HEK293 (cell line): ENCODE results near the gene MCM7.

Source experiments
- BCL11A ChIP-seq: fragments of 450-650 bp; formaldehyde crosslinking; IDR thresholded peaks from 2 replicates; pipeline ENCODE4 v1.5.1; 2016; ENCODE audit warnings: low read depth, missing biosample characterization, missing genetic modification characterization
- GLI2 ChIP-seq: fragments of 450-650 bp; formaldehyde crosslinking; IDR thresholded peaks from 2 replicates; pipeline ENCODE4; 2017; ENCODE audit warnings: missing biosample characterization, missing genetic modification characterization, low read depth, borderline replicate concordance
- IKZF3 ChIP-seq: fragments of 450-650 bp; IDR thresholded peaks from 2 replicates; pipeline ENCODE4 v1.5.0; 2018; ENCODE audit warnings: missing biosample characterization, mild to moderate bottlenecking, missing genetic modification characterization, moderate library complexity
- PRDM2 ChIP-seq: fragments of 450-650 bp; formaldehyde crosslinking; IDR thresholded peaks from 2 replicates; pipeline ENCODE4 v1.5.1; 2016; ENCODE audit warnings: missing biosample characterization, missing genetic modification characterization, borderline replicate concordance
- SP2 ChIP-seq: fragments of 450-650 bp; formaldehyde crosslinking; IDR thresholded peaks from 2 replicates; pipeline ENCODE4 v1.5.1; 2016; ENCODE audit warnings: missing biosample characterization, missing genetic modification characterization
- ZBTB6 ChIP-seq: fragments of 450-650 bp; formaldehyde crosslinking; IDR thresholded peaks from 2 replicates; pipeline ENCODE4 v1.5.1; 2017; ENCODE audit warnings: missing biosample characterization, missing genetic modification characterization
- ZEB2 ChIP-seq: fragments of 450-650 bp; formaldehyde crosslinking; IDR thresholded peaks from 2 replicates; pipeline ENCODE4 v1.5.1; 2016; ENCODE audit warnings: missing biosample characterization, missing genetic modification characterization
- ZNF132 ChIP-seq: fragments of 450-650 bp; formaldehyde crosslinking; IDR thresholded peaks from 2 replicates; pipeline ENCODE4 v1.5.1; 2017; ENCODE audit warnings: missing biosample characterization, missing genetic modification characterization, borderline replicate concordance
- ZNF350 ChIP-seq: fragments of 450-650 bp; formaldehyde crosslinking; IDR thresholded peaks from 2 replicates; pipeline ENCODE4 v1.5.0; 2017; ENCODE audit warnings: missing biosample characterization, mild to moderate bottlenecking, missing genetic modification characterization
- ZNF362 ChIP-seq: fragments of 450-650 bp; formaldehyde crosslinking; IDR thresholded peaks from 2 replicates; pipeline ENCODE4 v1.5.1; 2016; ENCODE audit warnings: missing biosample characterization, missing genetic modification characterization
- ZNF510 ChIP-seq: fragments of 450-650 bp; formaldehyde crosslinking; IDR thresholded peaks from 2 replicates; pipeline ENCODE4 v1.5.1; 2018; ENCODE audit warnings: mild to moderate bottlenecking, missing genetic modification characterization, missing biosample characterization; ENCODE audit not compliant: insufficient replicate concordance
- ZNF521 ChIP-seq: fragments of 450-650 bp; formaldehyde crosslinking; IDR thresholded peaks from 2 replicates; pipeline ENCODE4 v1.5.1; 2017; ENCODE audit warnings: missing biosample characterization, mild to moderate bottlenecking, missing genetic modification characterization
- ZNF549 ChIP-seq: fragments of 450-650 bp; IDR thresholded peaks from 2 replicates; pipeline ENCODE4 v1.5.1; 2018; ENCODE audit warnings: missing biosample characterization, missing genetic modification characterization, mild to moderate bottlenecking, inconsistent platforms, moderate library complexity
- ZNF580 ChIP-seq: fragments of 450-650 bp; formaldehyde crosslinking; IDR thresholded peaks from 2 replicates; pipeline ENCODE4 v1.5.1; 2016; ENCODE audit warnings: missing biosample characterization, missing genetic modification characterization
- ZNF707 ChIP-seq: fragments of 450-650 bp; formaldehyde crosslinking; IDR thresholded peaks from 2 replicates; pipeline ENCODE4 v1.5.1; 2016; ENCODE audit warnings: missing biosample characterization, missing genetic modification characterization
- ZNF791 ChIP-seq: fragments of 450-650 bp; formaldehyde crosslinking; IDR thresholded peaks from 2 replicates; pipeline ENCODE4 v1.5.1; 2016; ENCODE audit warnings: missing biosample characterization, missing genetic modification characterization
- ZNF837 ChIP-seq: fragments of 450-650 bp; formaldehyde crosslinking; IDR thresholded peaks from 2 replicates; pipeline ENCODE4 v1.5.1; 2016; ENCODE audit warnings: missing biosample characterization, missing genetic modification characterization
- ZSCAN16 ChIP-seq: fragments of 450-650 bp; formaldehyde crosslinking; IDR thresholded peaks from 2 replicates; pipeline ENCODE4 v1.5.1; 2016; ENCODE audit warnings: missing biosample characterization, missing genetic modification characterization
- TF ChIP-seq, protein P1 (sequence below): fragments of 450-650 bp; formaldehyde crosslinking; IDR thresholded peaks from 2 replicates; pipeline ENCODE4 v1.5.1; 2016; ENCODE audit warnings: missing biosample characterization, missing genetic modification characterization
- TF ChIP-seq, protein P2 (sequence below): fragments of 450-650 bp; IDR thresholded peaks from 2 replicates; pipeline ENCODE4 v1.5.1; 2018; ENCODE audit warnings: missing biosample characterization, missing genetic modification characterization
- TF ChIP-seq, protein P3 (sequence below): fragments of 450-650 bp; formaldehyde crosslinking; IDR thresholded peaks from 2 replicates; pipeline ENCODE4 v1.5.1; 2016; ENCODE audit warnings: missing biosample characterization, missing genetic modification characterization
- TF ChIP-seq, protein P4 (sequence below): fragments of 450-650 bp; formaldehyde crosslinking; optimal IDR thresholded peaks from 2 replicates; pipeline ENCODE3; 2016; ENCODE audit warnings: missing biosample characterization, mild to moderate bottlenecking, missing genetic modification characterization

MCM7 gene

DNA sequence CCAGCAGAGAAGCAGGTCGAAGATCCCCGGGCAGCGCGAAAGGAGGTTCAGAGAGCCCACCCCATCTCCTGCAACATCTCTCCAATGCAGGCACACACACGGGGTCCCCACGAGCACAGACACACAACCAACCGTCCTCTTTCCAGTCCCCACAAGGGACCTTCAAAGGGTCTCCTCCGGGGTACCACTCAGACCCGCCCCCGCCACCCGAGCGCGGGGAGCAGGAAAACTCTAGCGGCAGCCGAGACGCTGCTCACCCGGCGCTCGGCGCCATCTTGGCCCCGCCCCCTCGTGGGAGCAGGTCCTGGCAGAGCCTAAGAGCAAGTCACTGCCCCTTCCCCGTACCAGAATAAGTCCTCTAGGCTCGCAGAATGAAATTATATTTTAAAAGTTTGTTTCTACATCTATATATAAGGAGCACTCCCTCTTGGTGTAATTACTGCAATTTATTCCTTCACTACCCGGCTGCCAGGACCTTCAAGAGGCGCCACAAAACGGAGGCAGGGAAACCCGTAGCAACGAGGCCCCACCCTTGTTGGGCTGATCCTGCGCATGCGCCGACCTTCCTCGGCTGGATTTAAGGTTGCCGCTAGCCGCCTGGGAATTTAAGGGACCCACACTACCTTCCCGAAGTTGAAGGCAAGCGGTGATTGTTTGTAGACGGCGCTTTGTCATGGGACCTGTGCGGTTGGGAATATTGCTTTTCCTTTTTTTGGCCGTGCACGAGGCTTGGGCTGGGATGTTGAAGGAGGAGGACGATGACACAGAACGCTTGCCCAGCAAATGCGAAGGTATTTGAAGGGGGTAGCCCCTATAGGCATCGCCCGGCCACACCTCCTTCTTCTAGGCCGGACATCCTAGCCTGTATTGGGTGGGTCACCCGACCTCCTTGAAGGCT is 18.1 kb upstream of the MCM7 start, which contains the start of the genes CNPY4 and TAF6 (continued):
- no peak for TF ChIP-seq ZNF362
- no peak for TF ChIP-seq ZEB2 (tag by site-specific recombination)
- TF ChIP-seq, protein P1, sequence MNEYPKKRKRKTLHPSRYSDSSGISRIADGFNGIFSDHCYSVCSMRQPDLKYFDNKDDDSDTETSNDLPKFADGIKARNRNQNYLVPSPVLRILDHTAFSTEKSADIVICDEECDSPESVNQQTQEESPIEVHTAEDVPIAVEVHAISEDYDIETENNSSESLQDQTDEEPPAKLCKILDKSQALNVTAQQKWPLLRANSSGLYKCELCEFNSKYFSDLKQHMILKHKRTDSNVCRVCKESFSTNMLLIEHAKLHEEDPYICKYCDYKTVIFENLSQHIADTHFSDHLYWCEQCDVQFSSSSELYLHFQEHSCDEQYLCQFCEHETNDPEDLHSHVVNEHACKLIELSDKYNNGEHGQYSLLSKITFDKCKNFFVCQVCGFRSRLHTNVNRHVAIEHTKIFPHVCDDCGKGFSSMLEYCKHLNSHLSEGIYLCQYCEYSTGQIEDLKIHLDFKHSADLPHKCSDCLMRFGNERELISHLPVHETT: peak; percentile 86
- TF ChIP-seq, protein P2, sequence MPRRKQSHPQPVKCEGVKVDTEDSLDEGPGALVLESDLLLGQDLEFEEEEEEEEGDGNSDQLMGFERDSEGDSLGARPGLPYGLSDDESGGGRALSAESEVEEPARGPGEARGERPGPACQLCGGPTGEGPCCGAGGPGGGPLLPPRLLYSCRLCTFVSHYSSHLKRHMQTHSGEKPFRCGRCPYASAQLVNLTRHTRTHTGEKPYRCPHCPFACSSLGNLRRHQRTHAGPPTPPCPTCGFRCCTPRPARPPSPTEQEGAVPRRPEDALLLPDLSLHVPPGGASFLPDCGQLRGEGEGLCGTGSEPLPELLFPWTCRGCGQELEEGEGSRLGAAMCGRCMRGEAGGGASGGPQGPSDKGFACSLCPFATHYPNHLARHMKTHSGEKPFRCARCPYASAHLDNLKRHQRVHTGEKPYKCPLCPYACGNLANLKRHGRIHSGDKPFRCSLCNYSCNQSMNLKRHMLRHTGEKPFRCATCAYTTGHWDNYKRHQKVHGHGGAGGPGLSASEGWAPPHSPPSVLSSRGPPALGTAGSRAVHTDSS (tag by site-specific recombination): no peak
- no peak for TF ChIP-seq ZNF521
- no peak for TF ChIP-seq BCL11A
- TF ChIP-seq ZNF549 (tag by site-specific recombination): no peak
- no peak for TF ChIP-seq PRDM2
- TF ChIP-seq ZNF580 (tag by site-specific recombination): peak; percentile 42
- TF ChIP-seq ZNF510 (tag by site-specific recombination): no peak
- TF ChIP-seq ZNF350 (tag by site-specific recombination): no peak
- TF ChIP-seq, protein P3, sequence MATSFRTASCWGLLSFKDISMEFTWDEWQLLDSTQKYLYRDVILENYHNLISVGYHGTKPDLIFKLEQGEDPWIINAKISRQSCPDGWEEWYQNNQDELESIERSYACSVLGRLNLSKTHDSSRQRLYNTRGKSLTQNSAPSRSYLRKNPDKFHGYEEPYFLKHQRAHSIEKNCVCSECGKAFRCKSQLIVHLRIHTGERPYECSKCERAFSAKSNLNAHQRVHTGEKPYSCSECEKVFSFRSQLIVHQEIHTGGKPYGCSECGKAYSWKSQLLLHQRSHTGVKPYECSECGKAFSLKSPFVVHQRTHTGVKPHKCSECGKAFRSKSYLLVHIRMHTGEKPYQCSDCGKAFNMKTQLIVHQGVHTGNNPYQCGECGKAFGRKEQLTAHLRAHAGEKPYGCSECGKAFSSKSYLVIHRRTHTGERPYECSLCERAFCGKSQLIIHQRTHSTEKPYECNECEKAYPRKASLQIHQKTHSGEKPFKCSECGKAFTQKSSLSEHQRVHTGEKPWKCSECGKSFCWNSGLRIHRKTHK (tag by site-specific recombination): no peak
- TF ChIP-seq GLI2: no peak
- TF ChIP-seq ZSCAN16 (tag by site-specific recombination): no peak; the same call in 1 of the 2 replicates
- TF ChIP-seq ZBTB6 (tag by site-specific recombination): peak; percentile 35; the same call in 1 of the 2 replicates
- TF ChIP-seq, protein P4, sequence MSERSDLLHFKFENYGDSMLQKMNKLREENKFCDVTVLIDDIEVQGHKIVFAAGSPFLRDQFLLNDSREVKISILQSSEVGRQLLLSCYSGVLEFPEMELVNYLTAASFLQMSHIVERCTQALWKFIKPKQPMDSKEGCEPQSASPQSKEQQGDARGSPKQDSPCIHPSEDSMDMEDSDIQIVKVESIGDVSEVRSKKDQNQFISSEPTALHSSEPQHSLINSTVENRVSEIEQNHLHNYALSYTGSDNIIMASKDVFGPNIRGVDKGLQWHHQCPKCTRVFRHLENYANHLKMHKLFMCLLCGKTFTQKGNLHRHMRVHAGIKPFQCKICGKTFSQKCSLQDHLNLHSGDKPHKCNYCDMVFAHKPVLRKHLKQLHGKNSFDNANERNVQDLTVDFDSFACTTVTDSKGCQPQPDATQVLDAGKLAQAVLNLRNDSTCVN (tag by site-specific recombination): peak; percentile 20
- TF ChIP-seq IKZF3 (tag by site-specific recombination): no peak
- TF ChIP-seq SP2 (tag by site-specific recombination): peak; percentile 63
- no peak for TF ChIP-seq ZNF132 (tag by site-specific recombination)
- no peak for TF ChIP-seq ZNF707 (tag by site-specific recombination)
- TF ChIP-seq ZNF837 (tag by site-specific recombination): no peak
- TF ChIP-seq ZNF791: no peak
